OCI-LY3 (cell line): ENCODE data around the gene GPR150.

Source experiments
- EZH2phosphoT487 ChIP-seq: fragments of 200-600 bp; shearing (Covaris generic); IDR thresholded peaks from 2 replicates; pipeline ENCODE4 v1.6.1; 2018; ENCODE audit warnings: antibody characterized with exemption, mixed run types, low read depth
- TF ChIP-seq, protein P1 (sequence below): fragments of 200-600, 300-600 bp; sonication (generic); IDR thresholded peaks from 2 replicates; pipeline ENCODE4 v1.5.1; 2014; ENCODE audit warnings: antibody characterized with exemption, low read length, low read depth

DNA sequence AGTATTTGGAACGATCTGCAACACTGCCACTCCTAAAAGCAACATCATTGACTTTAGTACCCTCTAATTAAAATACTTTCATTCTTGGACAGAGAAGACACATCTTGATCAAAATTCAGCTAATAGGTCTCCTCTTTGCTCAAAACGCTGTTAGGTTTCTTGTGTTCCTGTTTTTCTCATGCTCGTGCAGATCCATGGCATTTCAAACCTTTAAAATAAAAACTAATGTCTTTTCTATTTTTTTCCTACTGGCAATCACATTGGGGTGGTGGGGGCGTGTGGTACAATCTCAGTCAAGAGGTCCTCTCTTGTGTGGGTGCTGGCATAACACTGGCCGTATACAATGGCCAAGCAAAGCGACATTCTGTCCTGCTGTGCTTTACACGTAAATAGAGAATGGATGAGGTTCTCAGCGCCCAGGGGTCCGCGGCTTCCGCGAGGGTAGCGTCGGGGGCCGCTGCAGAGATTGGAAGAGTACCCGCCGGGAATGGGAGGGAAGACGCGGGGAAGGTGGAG lies 315 bp upstream of the GPR150 start:
- TF ChIP-seq, protein P1, sequence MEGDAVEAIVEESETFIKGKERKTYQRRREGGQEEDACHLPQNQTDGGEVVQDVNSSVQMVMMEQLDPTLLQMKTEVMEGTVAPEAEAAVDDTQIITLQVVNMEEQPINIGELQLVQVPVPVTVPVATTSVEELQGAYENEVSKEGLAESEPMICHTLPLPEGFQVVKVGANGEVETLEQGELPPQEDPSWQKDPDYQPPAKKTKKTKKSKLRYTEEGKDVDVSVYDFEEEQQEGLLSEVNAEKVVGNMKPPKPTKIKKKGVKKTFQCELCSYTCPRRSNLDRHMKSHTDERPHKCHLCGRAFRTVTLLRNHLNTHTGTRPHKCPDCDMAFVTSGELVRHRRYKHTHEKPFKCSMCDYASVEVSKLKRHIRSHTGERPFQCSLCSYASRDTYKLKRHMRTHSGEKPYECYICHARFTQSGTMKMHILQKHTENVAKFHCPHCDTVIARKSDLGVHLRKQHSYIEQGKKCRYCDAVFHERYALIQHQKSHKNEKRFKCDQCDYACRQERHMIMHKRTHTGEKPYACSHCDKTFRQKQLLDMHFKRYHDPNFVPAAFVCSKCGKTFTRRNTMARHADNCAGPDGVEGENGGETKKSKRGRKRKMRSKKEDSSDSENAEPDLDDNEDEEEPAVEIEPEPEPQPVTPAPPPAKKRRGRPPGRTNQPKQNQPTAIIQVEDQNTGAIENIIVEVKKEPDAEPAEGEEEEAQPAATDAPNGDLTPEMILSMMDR: no peak
- TF ChIP-seq EZH2phosphoT487: no peak
